HG02981 (cell line): ENCODE data around the gene HNF1B.

Experiments used
- ATAC-seq: cut with Tn5 transposase; IDR thresholded peaks from one replicate; pipeline ENCODE4 v1.9.1; 2021; ENCODE audit warnings: mild to moderate bottlenecking, moderate library complexity; ENCODE audit not compliant: unreplicated experiment

The HNF1B gene

DNA sequence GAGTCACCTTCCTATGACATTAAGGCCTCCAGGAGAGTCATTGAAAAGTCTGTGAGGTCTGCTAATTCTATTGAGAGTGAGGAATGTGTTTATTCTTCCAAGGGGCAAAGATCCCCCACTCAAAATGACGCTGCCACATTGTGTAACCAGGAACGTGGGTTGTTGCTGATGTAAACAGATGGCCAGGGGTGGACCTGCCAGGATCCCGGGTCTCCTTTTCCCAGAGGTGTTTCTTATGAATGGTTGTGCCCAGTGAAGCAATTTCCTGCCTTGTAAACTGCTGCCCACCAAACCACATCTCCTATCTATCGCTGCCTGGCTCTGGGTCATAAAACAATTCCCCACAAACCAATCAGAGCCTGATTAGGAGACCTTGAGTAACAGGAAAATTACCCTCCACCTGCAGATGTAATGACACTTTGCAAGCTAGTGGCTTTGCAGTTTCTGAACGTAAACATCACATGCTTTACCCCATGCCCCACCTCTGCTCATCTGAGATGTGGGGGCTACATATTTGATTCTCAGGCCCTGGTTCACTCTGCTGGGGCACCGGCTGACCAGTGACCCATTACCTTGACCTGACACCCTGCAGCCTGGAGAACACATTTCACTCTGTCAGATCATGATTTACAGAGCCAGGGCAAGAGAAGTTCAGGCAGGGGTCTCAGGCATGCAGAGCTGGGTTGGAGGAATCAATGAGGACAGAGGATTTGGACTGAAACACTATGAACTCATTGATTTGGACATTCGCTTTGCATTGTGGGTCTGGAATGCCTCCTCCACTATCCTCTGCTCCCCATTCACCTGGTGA, 68.5 kb downstream of the HNF1B start:
- ATAC-seq, result no peak

GRCh38 chr17:37674511-37674910, 70.3 kb downstream of the HNF1B start:
- ATAC-seq, result no peak

GRCh38 chr17:37673386-37673785, 71.5 kb downstream of the HNF1B start:
- no peak for ATAC-seq

DNA sequence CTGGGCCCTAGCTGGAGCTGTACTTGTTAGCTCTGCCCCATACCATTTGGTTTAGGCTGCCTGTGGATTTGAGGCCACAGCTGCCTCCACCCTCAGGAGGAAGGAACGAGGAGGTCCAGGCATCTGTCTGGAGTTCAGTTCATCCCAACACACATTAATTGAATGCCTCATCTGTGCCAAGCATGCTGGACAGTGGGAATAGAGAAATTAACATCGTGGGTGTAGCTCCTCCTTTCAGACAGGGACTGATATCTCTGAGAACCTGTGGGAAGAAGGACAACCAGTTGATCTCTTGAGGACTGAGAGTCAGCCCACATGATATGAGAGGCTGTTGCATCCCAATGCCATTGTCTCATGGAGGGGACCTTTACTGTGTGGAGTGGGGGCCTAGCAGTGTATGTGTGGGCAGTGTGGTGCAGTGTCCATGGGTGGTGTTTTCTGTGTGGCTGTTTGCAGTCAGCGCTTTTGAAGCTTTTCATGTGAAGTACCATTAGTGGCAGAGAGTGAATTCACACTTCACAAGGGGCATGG, 72.2 kb downstream of the HNF1B start:
- no peak for ATAC-seq

GRCh38 chr17:37671824-37672547, 72.9 kb downstream of the HNF1B start:
- no peak for ATAC-seq

DNA sequence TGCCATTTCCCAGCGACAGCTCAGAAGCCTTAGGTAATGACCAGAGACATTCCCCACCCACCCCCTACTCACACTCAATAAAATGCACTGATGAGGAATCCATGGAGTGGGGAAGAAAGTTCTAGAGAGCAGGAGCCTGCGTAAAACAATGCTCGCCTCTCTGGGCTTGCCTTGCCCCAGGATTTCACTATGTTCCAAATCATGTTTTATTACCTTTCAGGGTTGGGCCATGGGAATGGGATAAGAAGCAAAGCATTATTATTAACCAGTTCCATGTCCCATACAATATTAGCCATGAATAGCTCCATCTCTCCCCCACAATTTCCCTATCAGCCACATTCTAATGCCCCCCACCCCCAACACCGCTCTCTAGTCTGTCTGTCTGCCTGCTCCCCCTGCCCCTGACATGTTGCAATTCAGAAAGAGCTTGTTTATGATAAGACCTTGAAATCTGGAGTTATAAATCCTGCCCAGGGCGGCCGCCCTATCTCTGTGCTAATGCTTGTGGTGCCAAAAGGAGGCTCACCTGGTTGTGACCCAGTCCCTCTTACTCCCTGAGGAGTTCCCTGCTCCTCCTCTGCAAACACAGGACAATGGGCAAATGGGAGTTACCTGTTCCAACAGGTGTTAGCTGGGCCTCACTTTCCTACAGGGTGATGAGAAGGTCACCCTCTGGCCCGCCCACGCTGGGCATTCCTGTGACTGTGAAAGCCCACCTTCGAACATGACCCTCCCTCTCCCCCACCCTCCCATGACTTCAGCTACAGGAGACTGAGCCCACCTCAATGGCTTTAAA, 73.6 kb downstream of the HNF1B start:
- ATAC-seq, result no peak

DNA sequence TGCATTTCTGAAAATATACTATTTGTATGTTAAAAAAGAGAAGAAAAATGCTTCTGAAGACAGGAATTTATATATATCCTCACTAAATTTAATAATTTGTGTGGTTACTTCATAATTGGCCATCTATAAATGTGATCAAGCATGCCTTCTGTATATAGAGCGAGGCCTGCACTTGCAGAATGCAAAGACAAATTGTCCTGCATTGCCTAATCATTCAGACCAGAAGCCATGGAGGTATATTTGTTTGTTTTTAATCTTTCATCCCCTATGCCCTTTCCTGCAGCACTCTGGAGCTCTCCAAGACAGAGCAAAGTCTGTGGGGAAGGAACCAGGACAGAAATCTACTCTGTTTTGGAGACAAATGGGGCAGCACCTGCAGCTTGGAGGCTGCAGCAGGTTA, 77.8 kb downstream of the HNF1B start:
- no peak for ATAC-seq

- no peak for ATAC-seq
These were observed 80.6 kb downstream of the HNF1B start for GRCh38 chr17:37664214-37664613.

GRCh38 chr17:37662353-37662752, 82.5 kb downstream of the HNF1B start:
- ATAC-seq, result no peak

- no peak for ATAC-seq
These were observed 83.4 kb downstream of the HNF1B start for GRCh38 chr17:37661400-37662014.

DNA sequence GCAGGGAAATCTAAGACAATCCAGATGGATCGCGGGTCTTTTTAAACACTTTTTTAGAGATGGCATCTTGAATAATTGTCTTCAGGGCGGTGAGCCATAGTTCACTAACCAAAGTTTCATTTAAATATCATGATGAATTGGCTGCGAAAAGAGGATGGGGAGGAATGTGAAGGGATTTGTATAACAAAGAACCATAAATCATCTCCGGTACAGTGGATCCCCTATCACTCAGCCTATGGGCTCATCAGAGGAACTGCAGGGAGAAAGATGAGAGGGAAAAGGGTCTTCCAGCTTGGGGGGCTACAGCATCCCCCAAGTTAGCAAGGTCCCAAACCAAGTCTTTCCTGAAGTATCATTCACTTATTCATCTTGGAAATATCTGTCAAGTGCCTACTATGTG, 84.9 kb downstream of the HNF1B start:
- ATAC-seq, result no peak

DNA sequence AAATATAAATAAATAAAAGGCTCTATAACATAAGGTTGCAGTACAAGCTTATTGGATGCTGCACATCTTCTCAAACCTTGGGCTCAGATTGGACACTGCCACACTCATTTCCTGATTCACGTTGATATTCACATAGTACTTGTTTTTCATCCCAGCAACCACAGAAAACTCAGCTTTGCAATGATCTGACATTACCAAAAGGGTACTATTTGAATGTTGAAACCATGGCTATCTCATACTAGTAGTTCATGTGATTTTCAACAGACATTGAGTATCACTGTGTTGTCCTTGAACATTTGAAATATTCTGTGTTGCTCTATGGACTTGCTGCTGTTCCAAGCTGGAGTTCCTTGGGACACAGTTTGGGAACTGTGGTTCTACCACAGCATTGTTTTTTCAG, 87.7 kb downstream of the HNF1B start:
- no peak for ATAC-seq

DNA sequence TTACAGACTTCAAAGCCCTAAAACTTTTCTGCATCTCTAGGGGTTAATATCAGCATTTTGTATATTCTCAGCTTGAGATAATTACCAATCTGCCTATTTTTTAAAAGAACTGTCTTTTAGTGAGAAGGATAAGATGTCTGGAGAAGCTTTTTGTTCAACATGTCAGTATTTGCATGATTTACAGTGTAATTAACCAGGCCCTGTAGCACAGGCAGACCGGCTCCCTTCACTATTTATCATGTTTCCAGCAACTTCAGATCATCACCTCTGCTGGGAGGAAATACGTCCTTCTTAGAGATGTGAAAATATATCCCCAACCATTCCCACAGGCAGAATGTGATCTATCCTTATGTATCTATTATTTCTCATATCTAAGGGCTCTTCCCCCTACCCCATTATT, 93.0 kb downstream of the HNF1B start:
- ATAC-seq, result no peak

DNA sequence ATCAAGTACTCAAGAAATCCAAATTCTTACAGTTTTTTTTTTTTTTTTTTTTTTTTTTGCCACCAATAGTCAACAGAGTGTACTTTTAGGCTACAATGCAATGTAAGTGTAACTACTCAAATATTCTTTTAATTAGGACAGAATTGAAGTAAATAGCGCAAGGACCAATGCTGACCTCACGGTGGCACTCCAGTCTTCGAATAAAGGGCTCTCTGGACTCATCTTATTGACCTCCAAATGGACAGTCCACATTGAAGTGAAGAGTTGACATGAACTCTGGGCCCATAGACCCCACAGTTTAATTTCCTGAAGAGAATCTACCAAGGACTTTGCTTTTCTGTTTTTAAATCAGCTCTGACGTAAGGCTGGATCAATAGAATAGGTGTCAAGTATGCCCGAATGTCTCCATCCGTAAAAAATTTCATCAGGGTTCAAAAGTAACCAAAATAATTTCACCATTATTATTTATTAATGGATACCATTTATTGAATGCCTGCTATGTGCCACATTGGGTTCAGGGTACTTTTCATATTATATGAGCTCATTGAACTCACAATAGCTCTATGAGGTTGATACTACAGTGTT, 94.3 kb downstream of the HNF1B start:
- no peak for ATAC-seq

- ATAC-seq, result no peak
These were observed 96.3 kb downstream of the HNF1B start for GRCh38 chr17:37648555-37648954.

DNA sequence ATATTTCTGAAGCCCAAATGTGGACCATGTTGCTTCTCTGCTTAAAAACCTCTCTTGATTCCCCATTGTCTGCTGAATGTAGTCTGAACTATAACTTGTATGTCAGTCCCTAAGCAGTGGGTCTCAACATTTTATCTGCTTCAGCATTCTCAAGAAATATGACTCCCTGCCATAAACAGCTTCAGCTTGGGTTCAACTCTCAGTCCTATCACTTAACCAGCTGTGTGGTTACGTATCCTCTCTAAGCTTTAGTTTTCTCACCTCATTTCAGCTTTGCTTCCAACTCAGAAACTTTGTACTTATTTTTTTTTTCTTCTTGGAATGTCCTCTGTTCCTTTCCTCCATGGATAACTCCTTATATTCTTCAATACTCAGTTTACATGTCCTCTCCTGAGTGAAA, 97.0 kb downstream of the HNF1B start:
- ATAC-seq, result no peak

DNA sequence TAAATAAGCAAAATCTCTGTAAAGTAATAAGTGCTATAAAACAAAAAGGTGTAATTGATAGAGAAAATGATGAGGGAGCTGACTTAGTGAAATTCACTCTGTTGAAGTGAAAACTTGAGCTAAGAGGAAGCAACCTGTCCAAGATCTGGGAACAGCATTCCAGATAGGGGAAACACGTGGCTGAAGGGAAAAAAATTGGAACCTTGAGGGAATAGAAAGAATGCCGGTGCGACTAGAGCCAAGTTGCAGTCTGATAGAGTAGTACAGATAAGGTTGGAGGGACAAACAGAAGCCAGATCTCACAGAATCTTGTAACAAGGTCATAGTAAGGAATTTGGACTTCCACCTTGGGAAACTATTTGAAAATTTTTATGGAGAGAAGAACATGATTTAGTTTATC, 101.0 kb downstream of the HNF1B start:
- no peak for ATAC-seq

- ATAC-seq, result peak; percentile 81
These were observed 101.6 kb downstream of the HNF1B start, which contains the start of gene DDX52 for GRCh38 chr17:37643118-37643766. DDX52 (minus strand) TSS chr17:37643446; CDS start chr17:37643420, 26 bp downstream.

DNA sequence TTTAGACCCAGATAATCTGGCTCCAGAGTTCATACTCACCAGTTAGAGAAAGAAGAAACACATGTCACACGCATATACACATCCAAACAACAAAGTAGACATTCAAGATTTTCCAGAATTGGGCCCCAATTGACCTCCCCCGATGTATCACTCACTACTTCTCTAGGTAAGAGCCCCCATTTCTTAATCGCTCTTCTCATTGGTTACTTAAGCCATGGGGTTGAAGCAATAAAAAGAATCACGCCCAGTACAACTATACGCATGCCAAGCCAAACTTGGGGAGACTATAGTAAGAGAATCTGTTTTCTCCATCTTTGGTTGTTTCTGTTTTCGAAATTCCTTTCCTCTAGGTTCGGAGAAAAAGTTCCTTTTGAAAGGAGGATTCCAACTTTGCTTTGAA, 102.2 kb downstream of the HNF1B start:
- no peak for ATAC-seq

DNA sequence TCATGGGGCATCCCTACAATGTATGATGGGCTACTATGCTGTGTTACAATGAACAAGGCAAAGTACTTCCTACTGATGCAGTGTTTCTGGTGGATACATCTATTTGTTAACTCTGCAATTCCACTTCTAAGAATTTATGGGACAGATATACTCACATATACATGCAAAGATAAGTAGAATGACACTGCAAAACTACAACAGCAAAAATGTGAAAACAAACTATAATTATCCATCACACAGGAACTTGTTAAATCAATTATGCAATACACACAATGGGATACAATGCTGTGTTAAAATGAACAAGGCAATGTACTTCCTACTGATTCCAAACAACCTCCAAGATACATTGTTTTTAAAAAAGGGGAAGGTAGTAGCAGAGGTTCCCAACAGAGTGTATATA, 104.8 kb downstream of the HNF1B start:
- no peak for ATAC-seq
